Measurements from ENCODE around the gene PIEZO1. TPM values are rescaled to one million over a fixed set of nuclear protein-coding genes. Genes with fewer than 3 reads are reported as not detected.

PIEZO1 gene
- total and polyA plus RNA-seq, 2 donors (not counting 3 experiments of a cell fraction or from before 2014, with no cell fraction given) = 298 to 322 TPM

DNA sequence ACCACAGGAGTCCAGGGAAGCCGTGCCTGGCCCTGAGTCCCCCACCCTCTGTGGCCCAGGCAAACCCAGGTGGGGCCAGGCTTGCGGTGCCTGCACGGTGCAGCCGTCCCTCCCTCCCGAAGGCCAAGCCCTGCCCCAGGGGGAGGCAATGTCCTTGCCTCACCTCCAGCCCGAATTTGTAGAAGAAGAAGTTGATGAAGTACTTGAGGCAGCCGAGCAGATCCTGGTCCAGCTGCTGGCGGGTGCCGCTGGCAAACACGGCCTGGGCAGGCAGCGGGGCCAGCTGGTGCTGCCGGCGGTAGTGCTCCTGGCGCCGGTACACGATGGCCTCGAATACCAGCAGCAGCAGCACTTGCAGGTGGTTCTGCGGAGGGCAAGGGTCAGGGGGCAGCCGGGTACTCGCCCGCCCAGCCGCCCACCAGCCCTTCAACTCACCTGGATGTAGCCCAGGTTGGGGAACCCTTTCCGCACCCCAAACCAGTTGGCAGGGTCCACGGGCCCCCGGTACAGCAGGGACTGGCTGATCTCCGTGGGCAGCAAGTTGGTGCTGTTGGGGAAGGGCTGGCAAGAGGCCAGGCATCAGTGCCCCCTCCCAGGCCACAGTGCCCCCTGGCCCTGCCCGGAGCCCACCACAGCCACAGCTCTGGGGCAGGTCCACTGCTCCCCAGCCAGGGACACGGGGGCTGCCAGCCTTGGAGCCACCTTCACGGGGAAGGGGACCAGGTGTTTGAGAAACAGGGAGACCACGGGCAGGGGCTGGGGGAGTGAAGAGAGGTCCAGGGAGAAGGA is 52.7 kb downstream of the PIEZO1 start:
- no peaks in the 10 kb centered on the region for H3K9me1 ChIP-seq (replicated peaks; ENCODE audit: control insufficient read depth, extremely low read depth, insufficient read depth, low read length)
- no peaks in the 10 kb centered on the region for H3K4me1 ChIP-seq (ENCODE audit: control insufficient read depth, extremely low read depth, insufficient read depth, low read length)
- no peak overlapping the region for H2AFZ ChIP-seq (ENCODE audit: low read depth, low read length)
- H3K9me3 ChIP-seq (replicated peaks; ENCODE audit: control insufficient read depth, insufficient read depth, low read length) = no peaks in the 10 kb centered on the region
- intact Hi-C loops (cut with micrococcal nuclease) = no loop called here
- ChIA-PET POLR2A (no interaction called here), CTCF (interaction anchor here (1.2 to 1.5 kb wide), 2 partner anchors 49 to 52 kb away, joined by 3 to 4 read pairs; partner anchors contain the start of gene PIEZO1)
- dilution Hi-C loops (cut with MboI; ENCODE audit: extremely low pct_ligation_motif_present, low sequenced_read_pairs) = no loop called here
- no peak for DNase-seq (ENCODE audit: low read depth, low spot score)
- H3K4me2 ChIP-seq (ENCODE audit: insufficient read depth, low read length) = no peak overlapping the region
- H3K9ac ChIP-seq (replicated peaks; ENCODE audit: extremely low read depth, insufficient read depth, low read length) = no peak overlapping the region
- H3K27ac ChIP-seq (ENCODE audit: insufficient read depth, low read depth, low read length) = no peak overlapping the region
- no peaks in the 10 kb centered on the region for H3K27me3 ChIP-seq (ENCODE audit: control insufficient read depth in 2 of 2, insufficient read depth in 2 of 2, low read length in 2 of 2)
- H4K20me1 ChIP-seq (replicated peaks; ENCODE audit: control insufficient read depth, extremely low read depth, insufficient read depth, low read length) = no peaks in the 10 kb centered on the region
- TF ChIP-seq JUN (IDR thresholded peaks at IDR 0.05; ENCODE audit: borderline replicate concordance, insufficient read depth, insufficient read length, low read depth) = no peak
- no peak for TF ChIP-seq EZH2 (IDR thresholded peaks at IDR 0.05; ENCODE audit: borderline replicate concordance, low read depth, low read length, severe bottlenecking)
- TF ChIP-seq MYC (IDR thresholded peaks at IDR 0.05; ENCODE audit: low read depth, low read length) = no peak
- TF ChIP-seq, protein P1, sequence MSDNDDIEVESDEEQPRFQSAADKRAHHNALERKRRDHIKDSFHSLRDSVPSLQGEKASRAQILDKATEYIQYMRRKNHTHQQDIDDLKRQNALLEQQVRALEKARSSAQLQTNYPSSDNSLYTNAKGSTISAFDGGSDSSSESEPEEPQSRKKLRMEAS (IDR thresholded peaks at IDR 0.05; ENCODE audit: insufficient read depth, insufficient read length) = no peak
- no peak for TF ChIP-seq GATA2 (IDR thresholded peaks at IDR 0.05; ENCODE audit: insufficient read depth, insufficient read length, low read depth, low read length)
- TF ChIP-seq POLR2AphosphoS5 (IDR thresholded peaks at IDR 0.05; ENCODE audit: insufficient read depth, low read depth, low read length) = no peak
- TF ChIP-seq POLR2A (IDR thresholded peaks at IDR 0.05; ENCODE audit: low read depth, low read length) = no peak
- no peak for TF ChIP-seq FOS (IDR thresholded peaks at IDR 0.05; ENCODE audit: borderline replicate concordance, insufficient read depth, low read length)
- TF ChIP-seq, protein P2, sequence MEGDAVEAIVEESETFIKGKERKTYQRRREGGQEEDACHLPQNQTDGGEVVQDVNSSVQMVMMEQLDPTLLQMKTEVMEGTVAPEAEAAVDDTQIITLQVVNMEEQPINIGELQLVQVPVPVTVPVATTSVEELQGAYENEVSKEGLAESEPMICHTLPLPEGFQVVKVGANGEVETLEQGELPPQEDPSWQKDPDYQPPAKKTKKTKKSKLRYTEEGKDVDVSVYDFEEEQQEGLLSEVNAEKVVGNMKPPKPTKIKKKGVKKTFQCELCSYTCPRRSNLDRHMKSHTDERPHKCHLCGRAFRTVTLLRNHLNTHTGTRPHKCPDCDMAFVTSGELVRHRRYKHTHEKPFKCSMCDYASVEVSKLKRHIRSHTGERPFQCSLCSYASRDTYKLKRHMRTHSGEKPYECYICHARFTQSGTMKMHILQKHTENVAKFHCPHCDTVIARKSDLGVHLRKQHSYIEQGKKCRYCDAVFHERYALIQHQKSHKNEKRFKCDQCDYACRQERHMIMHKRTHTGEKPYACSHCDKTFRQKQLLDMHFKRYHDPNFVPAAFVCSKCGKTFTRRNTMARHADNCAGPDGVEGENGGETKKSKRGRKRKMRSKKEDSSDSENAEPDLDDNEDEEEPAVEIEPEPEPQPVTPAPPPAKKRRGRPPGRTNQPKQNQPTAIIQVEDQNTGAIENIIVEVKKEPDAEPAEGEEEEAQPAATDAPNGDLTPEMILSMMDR (IDR thresholded peaks at IDR 0.05; ENCODE audit: extremely low read depth in 1 of 2, insufficient read depth in 1 of 2, low read depth in 1 of 2, low read length in 2 of 2) = no peak
- H3K79me2 ChIP-seq (ENCODE audit: control insufficient read depth, insufficient read depth, low read length) = peaks cover 2% of the 10 kb centered on the region
- H3K4me3 ChIP-seq (replicated peaks in 1 of 3; ENCODE audit: insufficient read depth in 1 of 3, low read depth in 1 of 3, low read length in 3 of 3) = no peak overlapping the region
- peaks cover 7 to 61% of the 10 kb centered on the region in 2 experiments for H3K36me3 ChIP-seq (ENCODE audit: control insufficient read depth in 2 of 2, extremely low read depth in 1 of 2, insufficient read depth in 2 of 2, low read length in 2 of 2)
- no TSS peak for BruUV-seq (replicated peaks)
- FAIRE-seq = no peak
